GM23248 (cell line): Measurements from ENCODE around the gene C1R.
"Not testable (repeated sequence)": the region's sequence is repeated elsewhere in the genome, so short reads cannot be mapped to it uniquely, and the experiment has no call there.

Experiments used
- EZH2 ChIP-seq: fragments of 200-600 bp; sonication (generic); IDR thresholded peaks from 2 replicates; pipeline ENCODE4 v1.6.1; 2018; ENCODE audit warnings: antibody characterized with exemption, mild to moderate bottlenecking; ENCODE audit not compliant: insufficient read depth, poor library complexity, severe bottlenecking
- EZH2phosphoT487 ChIP-seq: fragments of 200-600 bp; sonication (generic); IDR thresholded peaks from 2 replicates; pipeline ENCODE4 v1.6.1; 2018; ENCODE audit warnings: antibody characterized with exemption, moderate library complexity, mild to moderate bottlenecking, low read depth; ENCODE audit not compliant: insufficient read depth

DNA sequence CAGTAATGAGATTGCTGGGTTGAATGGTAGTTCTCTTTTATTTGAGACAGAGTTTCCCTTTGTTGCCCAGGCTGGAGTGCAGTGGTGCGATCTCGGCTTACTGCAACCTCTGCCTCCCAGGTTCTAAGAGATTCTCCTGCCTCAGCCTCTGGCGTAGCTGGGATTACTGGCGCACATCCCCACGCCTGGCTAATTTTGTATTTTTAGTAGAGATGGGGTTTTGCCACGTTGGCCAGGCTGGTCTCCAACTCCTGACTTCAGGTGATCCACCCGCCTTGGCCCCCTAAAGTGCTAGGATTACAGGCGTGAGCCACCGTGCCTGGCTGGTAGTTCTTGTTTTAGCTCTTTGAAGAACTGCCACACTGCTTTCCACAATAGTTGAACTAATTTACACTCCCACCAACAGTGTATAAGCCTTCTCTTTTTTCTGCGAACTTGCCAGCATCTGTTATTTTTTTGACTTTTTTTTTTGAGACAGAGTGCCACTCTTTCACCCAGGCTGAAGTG is 42.7 kb downstream of the C1R start:
- not testable (repeated sequence) for TF ChIP-seq EZH2, EZH2phosphoT487
